WERI-Rb-1 (cell line): ENCODE data around the gene IDNK.

Source experiments
- DNase-seq: peaks from one replicate; pipeline ENCODE4 v3.0.0-alpha.2; 2020
- H3K27ac ChIP-seq: fragments of 250-450 bp; sonication (Bioruptor Pico); 2 replicates; pipeline ENCODE4 v1.5.1; 2020; ENCODE audit warnings: mild to moderate bottlenecking, moderate library complexity
- H3K27me3 ChIP-seq: fragments of 250-450 bp; sonication (Bioruptor Pico); 2 replicates; pipeline ENCODE4 v1.5.1; 2021; ENCODE audit warnings: mild to moderate bottlenecking, low read depth, moderate library complexity; ENCODE audit not compliant: insufficient read depth, severe bottlenecking
- H3K36me3 ChIP-seq: fragments of 250-450 bp; sonication (Bioruptor Pico); 2 replicates; pipeline ENCODE4 v1.5.1; 2020; ENCODE audit warnings: mild to moderate bottlenecking, moderate library complexity
- H3K4me3 ChIP-seq: 2 replicates; pipeline ENCODE4 v1.5.1; 2011; ENCODE audit warnings: low read depth, mild to moderate bottlenecking, control low read depth, low read length
- H3K9me3 ChIP-seq: fragments of 250-450 bp; sonication (Bioruptor Pico); 2 replicates; pipeline ENCODE4 v1.5.1; 2021; ENCODE audit warnings: mild to moderate bottlenecking, moderate library complexity; ENCODE audit not compliant: severe bottlenecking
- CTCF ChIP-seq: IDR thresholded peaks from 2 replicates; pipeline ENCODE4 v1.5.1; 2011; ENCODE audit warnings: low read depth, mild to moderate bottlenecking, control low read depth, inconsistent platforms, low read length

IDNK gene

GRCh38 chr9:83665580-83666200, 42.7 kb downstream of the IDNK start:
- no peak for DNase-seq
- Histone ChIP-seq H3K4me3 (no peak overlapping the region), H3K27ac (no peak overlapping the region), H3K36me3 (peaks cover 57% of the 10 kb centered on the region), H3K9me3 (no peaks in the 10 kb centered on the region), H3K27me3 (no peaks in the 10 kb centered on the region)
- no peak for TF ChIP-seq CTCF

- Histone ChIP-seq H3K9me3 (no peaks in the 10 kb centered on the region), H3K36me3 (peaks cover 56% of the 10 kb centered on the region), H3K27ac (no peak overlapping the region), H3K27me3 (no peaks in the 10 kb centered on the region), H3K4me3 (no peak overlapping the region)
- TF ChIP-seq CTCF, result no peak
- DNase-seq, result no peak
Measured at GRCh38 chr9:83669067-83669466, 46.1 kb downstream of the IDNK start.

GRCh38 chr9:83670381-83670780, 47.4 kb downstream of the IDNK start:
- Histone ChIP-seq H3K4me3 (no peak overlapping the region), H3K36me3 (peaks cover 52% of the 10 kb centered on the region), H3K27ac (no peak overlapping the region), H3K9me3 (no peaks in the 10 kb centered on the region), H3K27me3 (no peaks in the 10 kb centered on the region)
- no peak for DNase-seq
- TF ChIP-seq CTCF, result no peak

- Histone ChIP-seq H3K27me3 (no peaks in the 10 kb centered on the region), H3K4me3 (no peak overlapping the region), H3K36me3 (peaks cover 53% of the 10 kb centered on the region), H3K9me3 (no peaks in the 10 kb centered on the region), H3K27ac (no peak overlapping the region)
- TF ChIP-seq CTCF, result no peak
- no peak for DNase-seq
Measured at GRCh38 chr9:83671451-83671850, 48.5 kb downstream of the IDNK start.

- no peak overlapping the region for H3K4me3 ChIP-seq
- no peaks in the 10 kb centered on the region for H3K27me3 ChIP-seq
- no peak for DNase-seq
- H3K36me3 ChIP-seq, result peaks cover 80% of the 10 kb centered on the region
- H3K27ac ChIP-seq, result no peak overlapping the region
- no peak for TF ChIP-seq CTCF
- no peaks in the 10 kb centered on the region for H3K9me3 ChIP-seq
Measured at GRCh38 chr9:83675466-83675865, 52.5 kb downstream of the IDNK start.

GRCh38 chr9:83677596-83677995, 54.7 kb downstream of the IDNK start:
- peaks cover 79% of the 10 kb centered on the region for H3K36me3 ChIP-seq
- DNase-seq, result no peak
- H3K4me3 ChIP-seq, result no peak overlapping the region

More at GRCh38 chr9:83677596-83677995, 54.7 kb downstream of the IDNK start:
- no peaks in the 10 kb centered on the region for H3K9me3 ChIP-seq
- no peak overlapping the region for H3K27ac ChIP-seq
- no peaks in the 10 kb centered on the region for H3K27me3 ChIP-seq
- no peak for TF ChIP-seq CTCF
